Measurements from ENCODE around the gene OXT. TPM values are rescaled to one million over a fixed set of nuclear protein-coding genes. Genes with fewer than 3 reads are reported as not detected.

Gene OXT
- total RNA-seq, 2 experiments from 2014 or later = not detected

DNA sequence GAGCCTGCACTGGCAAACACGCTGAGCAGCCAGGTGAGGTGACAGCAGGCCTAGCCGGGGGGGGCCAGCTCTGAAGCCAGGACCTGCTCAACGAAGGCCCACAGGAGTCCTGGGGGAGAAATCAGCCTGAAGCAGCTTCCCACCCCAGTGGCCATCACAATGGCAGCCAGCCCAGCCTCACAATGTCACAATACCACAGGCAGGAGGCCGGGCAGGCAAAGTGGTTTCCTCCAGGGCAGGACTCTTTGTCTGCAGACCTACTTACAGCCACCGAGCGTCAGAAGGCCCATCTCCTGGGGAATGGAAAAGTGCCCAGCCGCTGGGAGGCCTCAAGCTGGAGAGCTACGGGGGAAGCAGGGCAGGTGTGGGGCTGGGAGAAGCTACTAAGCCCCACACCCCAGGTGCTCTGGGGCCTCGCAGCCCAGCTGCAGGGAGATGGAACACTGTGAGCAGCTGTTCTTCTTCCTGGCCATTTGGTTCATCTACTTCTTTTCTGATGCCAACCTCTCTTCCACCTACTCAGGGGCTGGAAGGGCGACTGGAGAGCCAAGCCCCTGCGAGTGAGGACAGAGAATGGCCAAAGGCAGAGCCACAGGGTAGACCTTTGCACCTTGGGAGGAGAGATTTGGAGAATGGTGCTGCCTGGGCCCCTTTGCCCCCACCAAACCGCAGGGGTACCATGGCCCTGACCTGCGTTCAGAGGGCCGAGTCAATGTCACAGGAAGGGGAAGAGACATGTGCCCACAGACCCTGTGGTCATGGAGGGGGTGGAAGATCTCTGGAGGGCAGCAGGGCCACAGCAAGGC is 35.4 kb downstream of the OXT start:
- no peaks in the 10 kb centered on the region for H3K79me2 ChIP-seq (ENCODE audit: insufficient read depth, low read depth, low read length)
- ChIA-PET POLR2A (interaction anchor here (0.6 kb wide), 1 partner anchor 99 kb away, joined by 3 read pairs; no protein-coding TSS in a partner anchor), CTCF (ENCODE audit: unreplicated experiment) (no interaction called here)
- DNase-seq (ENCODE audit: low spot score) = no peak
- no peaks in the 10 kb centered on the region for H3K36me3 ChIP-seq (ENCODE audit: insufficient read depth, low read length)
- no peak overlapping the region for H3K4me3 ChIP-seq (ENCODE audit: low read depth, low read length, poor library complexity, severe bottlenecking)
- H4K20me1 ChIP-seq (ENCODE audit: insufficient read depth, low read length) = no peaks in the 10 kb centered on the region
- no peaks in the 10 kb centered on the region for H3K9me2 ChIP-seq (ENCODE audit: insufficient read depth, low read length)
- H3K4me2 ChIP-seq (ENCODE audit: low read length) = no peak overlapping the region
- BruUV-seq (replicated peaks) = no TSS peak
- intact Hi-C loops (cut with micrococcal nuclease; ENCODE audit: unreplicated experiment) = no loop called here
- no peak for TF ChIP-seq EZH2phosphoT487 (IDR thresholded peaks at IDR 0.05; ENCODE audit: borderline replicate concordance, low read depth, low read length)
- TF ChIP-seq, protein P1, sequence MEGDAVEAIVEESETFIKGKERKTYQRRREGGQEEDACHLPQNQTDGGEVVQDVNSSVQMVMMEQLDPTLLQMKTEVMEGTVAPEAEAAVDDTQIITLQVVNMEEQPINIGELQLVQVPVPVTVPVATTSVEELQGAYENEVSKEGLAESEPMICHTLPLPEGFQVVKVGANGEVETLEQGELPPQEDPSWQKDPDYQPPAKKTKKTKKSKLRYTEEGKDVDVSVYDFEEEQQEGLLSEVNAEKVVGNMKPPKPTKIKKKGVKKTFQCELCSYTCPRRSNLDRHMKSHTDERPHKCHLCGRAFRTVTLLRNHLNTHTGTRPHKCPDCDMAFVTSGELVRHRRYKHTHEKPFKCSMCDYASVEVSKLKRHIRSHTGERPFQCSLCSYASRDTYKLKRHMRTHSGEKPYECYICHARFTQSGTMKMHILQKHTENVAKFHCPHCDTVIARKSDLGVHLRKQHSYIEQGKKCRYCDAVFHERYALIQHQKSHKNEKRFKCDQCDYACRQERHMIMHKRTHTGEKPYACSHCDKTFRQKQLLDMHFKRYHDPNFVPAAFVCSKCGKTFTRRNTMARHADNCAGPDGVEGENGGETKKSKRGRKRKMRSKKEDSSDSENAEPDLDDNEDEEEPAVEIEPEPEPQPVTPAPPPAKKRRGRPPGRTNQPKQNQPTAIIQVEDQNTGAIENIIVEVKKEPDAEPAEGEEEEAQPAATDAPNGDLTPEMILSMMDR (conservative IDR thresholded peaks at IDR 0.05; ENCODE audit: low read length) = no peak
- no peaks in the 10 kb centered on the region for H3K9me3 ChIP-seq (ENCODE audit: low read length)
- H2AFZ ChIP-seq (ENCODE audit: low read length) = no peak overlapping the region
- H3K27ac ChIP-seq (ENCODE audit: low read depth, low read length, poor library complexity, severe bottlenecking) = no peak overlapping the region
- H3K4me1 ChIP-seq (ENCODE audit: insufficient read depth, low read length, poor library complexity, severe bottlenecking) = no peaks in the 10 kb centered on the region

DNA sequence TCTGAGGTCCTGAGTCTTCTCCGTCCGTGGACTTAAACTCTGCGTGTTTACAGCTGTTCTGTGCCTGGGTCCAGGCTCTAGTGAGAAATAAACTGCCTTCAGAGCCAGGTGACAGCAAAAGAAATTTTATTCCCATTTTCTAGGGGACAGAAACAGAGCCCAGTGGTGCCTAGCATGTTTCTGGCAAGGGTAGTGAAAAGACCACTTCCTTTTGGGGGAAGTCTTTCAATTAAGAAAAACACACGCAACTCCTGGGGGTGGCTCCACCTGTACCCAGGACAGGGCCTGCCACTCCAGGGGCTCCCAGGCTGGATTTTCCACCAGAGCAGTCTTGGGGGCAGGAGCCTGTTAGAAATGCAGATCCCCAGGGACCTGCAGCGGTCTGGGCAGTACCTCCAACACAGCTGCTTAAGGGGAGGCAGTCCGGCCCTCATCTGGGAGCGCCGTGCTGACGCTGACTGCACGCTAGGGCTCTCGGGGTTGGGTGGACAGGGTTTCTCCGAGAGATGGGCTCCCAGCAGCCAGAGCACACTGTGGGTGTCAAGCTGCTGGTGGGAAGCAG is 36.1 kb downstream of the OXT start:
- Histone ChIP-seq H3K4me1 (ENCODE audit: insufficient read depth, low read length, poor library complexity, severe bottlenecking) (no peaks in the 10 kb centered on the region), H3K4me3 (ENCODE audit: low read depth, low read length, poor library complexity, severe bottlenecking) (no peak overlapping the region), H3K9me3 (ENCODE audit: low read length) (no peaks in the 10 kb centered on the region), H3K9me2 (ENCODE audit: insufficient read depth, low read length) (no peaks in the 10 kb centered on the region), H3K27ac (ENCODE audit: low read depth, low read length, poor library complexity, severe bottlenecking) (no peak overlapping the region), H3K79me2 (ENCODE audit: insufficient read depth, low read depth, low read length) (no peaks in the 10 kb centered on the region), H4K20me1 (ENCODE audit: insufficient read depth, low read length) (no peaks in the 10 kb centered on the region), H2AFZ (ENCODE audit: low read length) (no peak overlapping the region), H3K4me2 (ENCODE audit: low read length) (no peak overlapping the region), H3K36me3 (ENCODE audit: insufficient read depth, low read length) (no peaks in the 10 kb centered on the region)
- DNase-seq (ENCODE audit: low spot score) = no peak
- intact Hi-C loops (cut with micrococcal nuclease; ENCODE audit: unreplicated experiment) = no loop called here
- POLR2A ChIA-PET = interaction anchor here (0.6 kb wide), 1 partner anchor 99 kb away, joined by 3 read pairs; no protein-coding TSS in a partner anchor
- no TSS peak for BruUV-seq (replicated peaks)
- CTCF ChIA-PET (ENCODE audit: unreplicated experiment) = no interaction called here
- TF ChIP-seq, protein P1 (conservative IDR thresholded peaks at IDR 0.05; ENCODE audit: low read length) = no peak
- TF ChIP-seq EZH2phosphoT487 (IDR thresholded peaks at IDR 0.05; ENCODE audit: borderline replicate concordance, low read depth, low read length) = no peak
